ENCODE measurements around the gene KLF5. TPM values are rescaled to one million over a fixed set of nuclear protein-coding genes. Genes with fewer than 3 reads are reported as not detected.
A peak's percentile ranks its signal among the peaks of the same experiment; 100 is the strongest.

Gene KLF5
- total RNA-seq, 1 experiment from 2014 or later: 7.2 TPM

DNA sequence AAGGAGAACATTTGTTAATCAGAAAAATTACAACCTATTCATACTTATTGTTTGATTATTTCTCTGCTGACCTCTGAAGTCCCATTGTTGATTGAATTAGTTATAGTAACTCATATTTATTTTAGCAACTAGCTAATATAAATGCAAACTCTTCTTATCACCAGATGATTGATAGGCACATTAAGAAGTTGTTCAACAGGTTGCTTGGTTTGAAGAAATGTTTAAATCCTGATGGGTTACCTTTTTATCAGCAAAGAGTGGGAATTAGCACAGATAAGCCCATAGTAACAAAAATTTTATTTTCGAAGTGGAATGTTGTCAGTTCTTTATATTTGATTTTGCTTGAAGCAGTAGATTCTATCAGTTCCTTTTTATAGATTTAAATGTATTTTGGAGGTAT, 44.4 kb downstream of the KLF5 start:
- no peak overlapping the region for H3K27ac ChIP-seq (ENCODE audit: low read depth, low read length, poor library complexity, severe bottlenecking)
- intact Hi-C loops (cut with micrococcal nuclease; ENCODE audit: unreplicated experiment): no loop called here
- no peaks in the 10 kb centered on the region for H3K27me3 ChIP-seq (replicated peaks; ENCODE audit: insufficient read depth, low read depth, low read length, poor library complexity)
- H3K4me1 ChIP-seq (ENCODE audit: insufficient read depth, low read length, poor library complexity, severe bottlenecking): peaks cover 11% of the 10 kb centered on the region
- BruUV-seq (replicated peaks): no TSS peak
- no peak overlapping the region for H3K4me3 ChIP-seq (ENCODE audit: low read depth, low read length, poor library complexity, severe bottlenecking)
- H3K36me3 ChIP-seq (ENCODE audit: insufficient read depth, low read length, poor library complexity, severe bottlenecking): no peaks in the 10 kb centered on the region
- no peak for TF ChIP-seq EZH2 (IDR thresholded peaks at IDR 0.05; ENCODE audit: borderline replicate concordance, low read depth, low read length, poor library complexity, severe bottlenecking)
- TF ChIP-seq, protein P1, sequence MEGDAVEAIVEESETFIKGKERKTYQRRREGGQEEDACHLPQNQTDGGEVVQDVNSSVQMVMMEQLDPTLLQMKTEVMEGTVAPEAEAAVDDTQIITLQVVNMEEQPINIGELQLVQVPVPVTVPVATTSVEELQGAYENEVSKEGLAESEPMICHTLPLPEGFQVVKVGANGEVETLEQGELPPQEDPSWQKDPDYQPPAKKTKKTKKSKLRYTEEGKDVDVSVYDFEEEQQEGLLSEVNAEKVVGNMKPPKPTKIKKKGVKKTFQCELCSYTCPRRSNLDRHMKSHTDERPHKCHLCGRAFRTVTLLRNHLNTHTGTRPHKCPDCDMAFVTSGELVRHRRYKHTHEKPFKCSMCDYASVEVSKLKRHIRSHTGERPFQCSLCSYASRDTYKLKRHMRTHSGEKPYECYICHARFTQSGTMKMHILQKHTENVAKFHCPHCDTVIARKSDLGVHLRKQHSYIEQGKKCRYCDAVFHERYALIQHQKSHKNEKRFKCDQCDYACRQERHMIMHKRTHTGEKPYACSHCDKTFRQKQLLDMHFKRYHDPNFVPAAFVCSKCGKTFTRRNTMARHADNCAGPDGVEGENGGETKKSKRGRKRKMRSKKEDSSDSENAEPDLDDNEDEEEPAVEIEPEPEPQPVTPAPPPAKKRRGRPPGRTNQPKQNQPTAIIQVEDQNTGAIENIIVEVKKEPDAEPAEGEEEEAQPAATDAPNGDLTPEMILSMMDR (conservative IDR thresholded peaks at IDR 0.05; ENCODE audit: low read depth, low read length): no peak
- POLR2A ChIA-PET (ENCODE audit: low non-redundant PET): no interaction called here
- CTCF ChIA-PET: no interaction called here
- no peaks in the 10 kb centered on the region for H3K9me3 ChIP-seq (ENCODE audit: low read depth, low read length, poor library complexity, severe bottlenecking)
- DNase-seq (ENCODE audit: low spot score): no peak

DNA sequence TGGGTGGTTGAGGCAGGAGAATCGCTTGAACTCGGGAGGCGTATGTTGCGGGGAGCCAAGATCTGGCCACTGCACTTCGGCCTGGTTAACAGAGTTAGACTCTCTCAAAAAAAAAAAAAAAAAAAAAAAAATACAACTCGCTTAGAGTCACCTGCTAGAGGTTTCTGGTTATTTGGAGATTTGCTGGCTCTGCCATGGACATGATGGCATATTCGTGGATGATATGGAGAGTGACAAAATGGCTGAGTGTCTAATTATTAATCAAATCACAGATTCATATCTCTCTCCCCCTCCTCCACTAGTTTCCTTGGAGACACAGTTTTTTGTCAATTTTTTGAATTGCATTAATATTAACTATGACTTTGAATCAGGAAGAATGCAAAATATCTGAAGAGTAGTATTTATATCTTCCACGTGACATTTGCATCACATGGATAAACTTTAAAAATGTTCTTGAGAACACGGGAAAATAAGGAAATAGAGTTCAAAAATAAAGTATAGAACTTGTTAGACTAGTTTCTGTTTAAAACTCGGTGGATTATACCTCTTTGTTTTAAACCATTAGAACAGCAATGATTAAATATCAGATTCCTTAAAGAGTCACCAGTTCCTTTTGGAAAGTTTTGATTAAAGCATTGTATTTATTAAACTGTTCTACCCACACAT, 47.8 kb downstream of the KLF5 start:
- intact Hi-C loops (cut with micrococcal nuclease; ENCODE audit: unreplicated experiment): no loop called here
- no peaks in the 10 kb centered on the region for H3K36me3 ChIP-seq (ENCODE audit: insufficient read depth, low read length, poor library complexity, severe bottlenecking)
- H3K4me3 ChIP-seq (ENCODE audit: low read depth, low read length, poor library complexity, severe bottlenecking): no peak overlapping the region
- H3K4me1 ChIP-seq (ENCODE audit: insufficient read depth, low read length, poor library complexity, severe bottlenecking): peaks cover 28% of the 10 kb centered on the region
- H3K27me3 ChIP-seq (replicated peaks; ENCODE audit: insufficient read depth, low read depth, low read length, poor library complexity): no peaks in the 10 kb centered on the region
- H3K9me3 ChIP-seq (ENCODE audit: low read depth, low read length, poor library complexity, severe bottlenecking): no peaks in the 10 kb centered on the region
- H3K27ac ChIP-seq (ENCODE audit: low read depth, low read length, poor library complexity, severe bottlenecking): no peak overlapping the region
- TF ChIP-seq EZH2 (IDR thresholded peaks at IDR 0.05; ENCODE audit: borderline replicate concordance, low read depth, low read length, poor library complexity, severe bottlenecking): no peak
- TF ChIP-seq, protein P1 (conservative IDR thresholded peaks at IDR 0.05; ENCODE audit: low read depth, low read length): no peak
- no TSS peak for BruUV-seq (replicated peaks)
- DNase-seq (ENCODE audit: low spot score): no peak
- POLR2A ChIA-PET (ENCODE audit: low non-redundant PET): no interaction called here
- CTCF ChIA-PET: no interaction called here

DNA sequence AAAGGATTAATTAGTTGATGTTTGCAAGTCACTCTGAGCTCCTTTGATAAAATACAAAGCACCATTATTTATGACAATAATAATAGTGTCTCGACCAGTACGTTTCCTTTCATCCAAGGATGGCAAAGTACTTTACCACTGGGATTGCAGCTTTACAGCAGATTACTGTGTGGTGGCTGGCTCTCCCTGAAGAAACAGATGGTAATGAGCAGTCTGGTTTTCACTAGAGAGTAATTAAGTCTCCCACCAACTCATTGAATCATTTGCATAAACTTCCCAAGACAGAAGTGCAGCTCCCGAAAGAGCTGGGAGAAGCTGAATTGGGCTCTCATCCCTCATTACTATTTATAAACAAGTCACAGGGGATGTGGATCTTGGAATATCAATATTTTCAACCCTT, 48.7 kb downstream of the KLF5 start:
- H3K27me3 ChIP-seq (replicated peaks; ENCODE audit: insufficient read depth, low read depth, low read length, poor library complexity): no peaks in the 10 kb centered on the region
- H3K9me3 ChIP-seq (ENCODE audit: low read depth, low read length, poor library complexity, severe bottlenecking): no peaks in the 10 kb centered on the region
- ChIA-PET POLR2A (ENCODE audit: low non-redundant PET) (no interaction called here), CTCF (no interaction called here)
- TF ChIP-seq, protein P1 (conservative IDR thresholded peaks at IDR 0.05; ENCODE audit: low read depth, low read length): no peak
- TF ChIP-seq EZH2 (IDR thresholded peaks at IDR 0.05; ENCODE audit: borderline replicate concordance, low read depth, low read length, poor library complexity, severe bottlenecking): no peak
- peaks cover 29% of the 10 kb centered on the region for H3K4me1 ChIP-seq (ENCODE audit: insufficient read depth, low read length, poor library complexity, severe bottlenecking)
- no TSS peak for BruUV-seq (replicated peaks)
- H3K4me3 ChIP-seq (ENCODE audit: low read depth, low read length, poor library complexity, severe bottlenecking): no peak overlapping the region
- intact Hi-C loops (cut with micrococcal nuclease; ENCODE audit: unreplicated experiment): no loop called here
- H3K36me3 ChIP-seq (ENCODE audit: insufficient read depth, low read length, poor library complexity, severe bottlenecking): no peaks in the 10 kb centered on the region
- no peak overlapping the region for H3K27ac ChIP-seq (ENCODE audit: low read depth, low read length, poor library complexity, severe bottlenecking)
- peak; percentile 18 for DNase-seq (ENCODE audit: low spot score)
